GM21447 (cell line): ENCODE measurements around the gene TBC1D26.
"Not testable (repeated sequence)": the region's sequence is repeated elsewhere in the genome, so short reads cannot be mapped to it uniquely, and the experiment has no call there.

Source experiments
- ATAC-seq: cut with Tn5 transposase; IDR thresholded peaks from one replicate; pipeline ENCODE4 v1.9.1; 2021; ENCODE audit not compliant: unreplicated experiment

TBC1D26 gene

DNA sequence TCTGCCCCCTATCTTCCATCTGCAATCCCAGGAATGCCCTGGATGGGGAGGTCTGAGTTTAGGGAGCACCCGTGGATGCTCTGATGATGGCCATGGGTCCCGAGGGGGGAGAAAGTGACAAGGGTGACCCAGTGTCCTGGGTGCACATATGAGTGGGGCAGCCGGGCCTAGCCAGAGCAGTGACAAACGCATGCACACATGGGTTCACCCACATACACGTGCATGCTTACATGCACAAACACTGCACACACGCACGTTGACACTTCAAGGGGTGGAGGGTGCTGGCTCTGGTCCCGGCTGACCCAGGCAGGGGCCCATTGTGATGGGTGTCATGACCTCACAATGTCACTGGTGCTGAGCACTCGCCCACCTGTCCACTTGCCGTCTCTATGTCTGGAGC is at the start of gene TBC1D26:
TSS of gene TBC1D26 (plus strand) at position 384 of the 400 bp plus-strand sequence. CDS start 3,066 bp downstream, outside the sequence.
- not testable (repeated sequence) for ATAC-seq

DNA sequence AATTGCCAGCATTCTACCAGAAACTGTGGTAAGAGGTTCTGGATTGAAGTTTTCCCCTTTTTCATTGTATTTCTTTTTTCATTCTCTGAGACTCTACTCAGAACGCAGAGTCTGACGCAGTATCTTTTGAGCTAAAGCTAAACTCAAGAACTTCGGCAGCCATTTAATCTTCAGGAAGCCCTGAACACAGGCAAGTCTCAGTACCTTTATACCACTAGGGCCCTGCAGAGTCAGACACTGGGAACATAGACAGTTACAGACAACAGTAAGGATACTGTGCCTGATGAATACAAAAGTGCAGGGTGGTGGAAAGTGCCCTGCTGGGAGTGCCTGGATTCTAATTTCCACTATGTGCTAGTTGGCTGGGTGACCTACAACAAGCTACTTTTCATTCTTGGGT is 48.9 kb upstream of the TBC1D26 start:
- not testable (repeated sequence) for ATAC-seq

DNA sequence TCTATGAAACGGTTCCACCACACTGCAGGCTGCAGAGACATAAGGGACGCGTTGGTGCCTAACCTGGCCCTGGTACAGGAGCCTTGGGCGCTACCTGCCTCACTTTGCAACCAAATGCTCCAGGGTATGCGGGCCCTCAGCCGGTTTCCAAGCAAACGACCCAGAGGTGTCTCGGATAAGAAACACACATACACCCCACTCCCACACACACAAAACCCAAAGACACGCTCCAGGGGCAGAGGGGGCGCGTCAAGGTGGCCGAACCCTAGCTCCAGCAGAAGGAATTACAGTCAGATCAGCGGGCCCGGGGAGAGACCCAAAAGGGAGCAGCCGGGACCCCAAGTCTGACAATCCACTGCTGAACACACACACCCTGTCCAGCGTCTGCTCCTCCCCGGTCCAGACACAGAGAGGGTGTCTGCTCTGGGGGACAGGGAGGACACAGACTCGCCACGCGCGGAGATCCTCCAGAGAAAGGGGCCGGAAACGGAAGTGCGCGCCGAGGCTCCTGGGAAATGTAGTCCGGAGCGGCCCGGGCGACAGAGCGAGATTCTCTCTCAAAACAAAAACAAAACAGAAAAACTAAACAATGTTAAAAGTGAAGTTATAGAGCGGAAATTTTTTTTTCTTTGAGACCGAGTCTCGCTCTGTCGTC is 48.1 kb upstream of the TBC1D26 start, which contains the start of gene TRIM16:
TSS of gene TRIM16 (minus strand) at position 488 of the 655 bp plus-strand sequence. CDS start 32,702 bp downstream, outside the sequence.
- ATAC-seq = peak; percentile 91

DNA sequence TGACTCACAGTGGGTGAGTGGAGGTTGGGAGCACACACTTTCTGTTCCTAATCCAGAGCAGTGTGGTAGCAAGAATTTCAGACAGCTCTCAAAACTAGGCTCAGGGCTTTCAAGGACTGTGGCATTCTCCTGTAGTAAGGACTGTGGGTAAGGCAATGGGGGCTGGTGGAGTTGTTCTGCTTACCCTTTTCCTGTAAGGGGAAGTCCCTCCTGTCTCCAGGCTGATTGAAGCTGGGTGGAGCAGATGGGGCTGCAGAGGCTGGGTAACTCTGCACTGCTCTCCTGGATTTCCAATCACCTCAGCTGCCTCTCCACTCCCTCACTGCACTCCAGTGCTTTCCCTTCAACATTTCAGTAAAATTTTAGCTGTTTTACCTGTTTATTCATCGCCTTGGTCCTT is 44.6 kb upstream of the TBC1D26 start:
- not testable (repeated sequence) for ATAC-seq

DNA sequence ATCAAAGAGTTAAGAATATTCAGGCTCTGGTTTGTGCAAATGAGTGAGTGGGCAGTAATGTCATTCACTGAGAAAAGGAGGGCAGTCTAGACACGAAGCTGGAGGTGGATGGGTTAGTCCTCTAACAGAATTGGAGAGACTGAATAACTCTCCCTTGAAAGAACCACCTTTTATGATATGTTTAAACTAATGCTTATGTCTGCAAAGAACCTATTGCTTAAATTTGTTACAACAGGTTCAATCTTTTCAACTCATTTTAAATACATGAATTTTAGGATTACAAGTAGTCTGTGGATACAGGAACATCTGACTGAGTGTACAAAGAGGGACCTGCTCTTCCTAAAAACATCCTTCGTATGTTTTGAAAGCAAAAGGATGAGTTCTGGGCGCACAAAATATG is 33.1 kb upstream of the TBC1D26 start:
- not testable (repeated sequence) for ATAC-seq

DNA sequence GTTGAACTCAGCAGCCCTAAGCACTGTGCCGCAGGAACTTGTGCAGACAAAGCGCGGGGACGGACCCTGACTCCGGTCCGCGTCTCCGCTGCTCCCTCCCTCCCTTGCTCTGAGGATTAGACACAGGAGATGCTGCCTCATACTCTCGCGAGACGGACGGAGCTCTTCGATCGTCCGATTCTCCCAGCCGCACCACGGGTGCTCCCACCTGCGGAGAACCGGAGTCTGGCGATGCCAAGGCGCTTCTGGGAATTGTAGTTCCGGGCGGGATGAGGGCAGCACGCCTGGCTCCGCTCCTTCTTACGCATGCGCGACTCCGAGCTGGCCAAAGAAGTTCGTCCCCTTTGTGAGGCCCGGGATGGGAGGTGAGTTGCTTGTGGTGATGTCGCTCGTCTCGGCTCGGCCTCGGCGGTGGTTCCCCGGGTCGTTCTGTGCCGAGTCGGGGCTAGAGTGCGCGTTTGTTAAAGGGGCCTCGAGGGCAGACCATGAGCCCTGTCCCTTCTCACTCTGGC is 32.6 kb upstream of the TBC1D26 start, which contains the start of gene ZNF286A:
TSS of gene ZNF286A (plus strand) at position 340 of the 512 bp plus-strand sequence. CDS start 578 bp downstream, outside the sequence.
- peak; percentile 98 for ATAC-seq

DNA sequence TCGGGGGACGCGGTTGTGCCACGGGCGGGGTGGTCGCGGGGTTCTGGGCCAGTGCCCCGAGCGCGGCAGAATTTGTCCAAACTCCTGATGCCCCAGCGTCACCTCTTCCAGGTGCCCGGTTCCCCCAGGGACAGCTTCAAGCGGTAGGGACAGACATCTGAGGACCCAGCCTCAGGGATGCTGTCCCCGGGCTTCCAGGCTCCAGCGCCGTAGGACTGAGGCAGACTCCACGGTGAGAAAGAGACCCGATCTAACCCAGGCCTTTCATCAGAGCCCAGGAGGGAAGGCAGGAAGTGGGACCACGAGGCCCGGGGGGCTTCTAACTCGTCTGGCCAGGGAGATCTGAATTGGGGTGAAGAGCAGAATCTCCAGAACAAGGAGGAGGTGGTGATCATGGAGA is 32.1 kb upstream of the TBC1D26 start:
- not testable (repeated sequence) for ATAC-seq

DNA sequence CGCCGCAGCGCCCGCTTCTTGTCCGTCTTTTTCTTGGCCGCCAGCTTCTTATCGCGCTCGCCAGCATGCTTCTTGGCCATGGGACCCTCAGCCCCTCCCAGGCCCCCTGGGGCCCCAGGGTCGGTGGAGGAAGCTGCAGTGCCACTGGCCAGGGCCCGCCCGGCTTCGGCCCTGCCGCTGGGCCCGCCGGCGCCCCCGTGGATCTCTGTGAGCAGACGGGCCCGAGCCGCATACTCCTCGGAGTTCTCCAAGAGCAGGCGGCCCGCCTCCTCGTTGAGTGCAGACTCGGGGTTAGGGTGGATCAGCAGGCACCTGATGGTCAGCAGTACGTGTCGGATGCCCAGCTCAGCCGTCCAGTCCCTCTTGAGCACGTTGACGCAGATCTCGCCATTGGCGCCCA is 27.8 kb upstream of the TBC1D26 start:
- not testable (repeated sequence) for ATAC-seq

DNA sequence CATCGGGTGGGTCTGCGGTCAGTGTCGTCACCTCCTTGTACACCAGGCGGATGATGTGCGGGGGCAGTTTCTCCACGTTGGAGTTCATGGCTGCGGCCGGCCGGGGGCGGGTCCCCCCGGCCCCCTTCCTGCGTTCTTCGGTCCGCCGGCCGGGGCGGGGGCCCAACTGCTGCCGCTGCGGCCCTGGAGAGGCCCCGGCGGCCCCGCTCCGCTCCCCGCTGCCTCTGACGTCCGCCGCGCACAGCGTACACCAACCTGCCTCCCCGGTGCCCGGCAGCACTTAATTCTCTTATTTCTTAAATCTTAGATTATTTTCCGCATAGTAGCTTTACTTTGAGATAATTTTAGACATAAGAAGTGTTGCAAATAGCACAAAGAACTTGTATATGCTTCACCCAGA is 27.3 kb upstream of the TBC1D26 start:
- ATAC-seq = not testable (repeated sequence)

DNA sequence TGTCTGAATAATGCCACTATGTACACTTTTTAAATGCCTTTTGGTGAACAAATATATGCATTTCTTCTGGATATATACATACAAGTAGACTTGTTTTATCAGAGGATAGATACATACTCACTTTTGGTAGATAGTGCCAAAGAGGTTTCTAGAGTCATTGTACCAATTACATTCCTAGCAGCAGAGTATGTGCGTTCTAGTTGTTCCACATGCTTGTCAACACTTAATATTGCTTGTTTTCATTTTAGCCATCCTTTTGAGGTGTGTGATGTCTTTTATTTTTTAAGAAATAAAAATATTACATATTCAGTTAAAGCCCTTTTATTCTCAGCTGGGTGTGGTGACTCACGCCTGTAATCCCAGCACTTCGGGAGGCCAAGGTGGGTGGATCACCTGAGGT is 23.2 kb upstream of the TBC1D26 start:
- ATAC-seq = not testable (repeated sequence)

DNA sequence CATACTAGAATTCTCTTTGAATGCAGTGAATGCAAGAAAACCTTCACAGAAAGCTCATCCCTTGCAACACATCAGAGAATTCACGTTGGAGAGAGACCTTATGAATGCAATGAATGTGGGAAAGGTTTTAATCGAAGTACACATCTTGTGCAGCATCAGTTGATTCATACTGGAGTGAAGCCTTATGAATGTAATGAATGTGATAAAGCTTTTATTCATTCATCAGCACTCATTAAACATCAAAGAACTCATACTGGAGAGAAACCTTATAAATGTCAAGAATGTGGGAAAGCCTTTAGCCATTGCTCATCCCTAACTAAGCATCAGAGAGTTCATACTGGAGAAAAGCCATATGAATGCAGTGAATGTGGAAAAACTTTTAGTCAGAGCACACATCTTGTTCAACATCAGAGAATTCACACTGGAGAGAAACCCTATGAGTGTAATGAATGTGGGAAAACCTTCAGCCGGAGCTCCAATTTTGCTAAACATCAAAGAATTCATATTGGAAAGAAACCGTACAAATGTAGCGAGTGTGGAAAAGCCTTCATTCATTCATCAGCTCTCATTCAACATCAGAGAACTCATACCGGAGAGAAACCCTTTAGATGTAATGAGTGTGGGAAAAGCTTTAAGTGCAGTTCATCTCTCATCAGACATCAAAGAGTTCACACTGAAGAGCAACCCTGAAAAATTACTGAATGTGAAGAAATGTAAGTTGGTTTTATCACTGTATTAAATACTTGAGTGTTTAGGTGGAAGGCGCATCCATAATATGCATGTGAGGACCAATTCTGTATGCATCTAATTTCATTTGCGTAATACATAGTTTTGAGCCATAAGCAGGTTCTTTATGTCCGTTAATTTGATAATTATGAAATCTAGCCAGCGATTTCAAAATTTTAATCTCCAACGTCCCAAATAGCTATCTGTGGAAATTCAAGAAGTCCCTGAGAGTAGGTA is 15.2 kb upstream of the TBC1D26 start:
- not testable (repeated sequence) for ATAC-seq

DNA sequence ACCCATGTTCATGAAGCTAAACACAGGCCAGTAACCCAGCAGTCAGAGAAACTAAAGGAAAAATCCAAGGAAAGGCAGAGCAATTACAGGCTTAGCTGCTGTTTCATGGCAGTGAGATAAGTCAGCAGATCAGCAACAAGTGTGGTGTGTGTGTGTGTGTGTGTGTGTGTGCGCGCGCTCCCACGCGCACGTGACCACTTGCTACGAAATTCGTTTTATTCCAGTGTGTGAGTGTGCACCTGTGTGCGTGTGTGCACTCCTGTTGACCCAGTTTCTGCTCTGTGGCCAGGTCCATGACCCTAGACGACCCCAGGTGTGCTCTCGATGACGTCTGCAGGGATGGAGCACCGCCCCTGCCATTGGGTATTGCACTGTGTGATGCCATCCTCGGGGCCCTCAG is 1.5 kb upstream of the TBC1D26 start:
- ATAC-seq = not testable (repeated sequence)

DNA sequence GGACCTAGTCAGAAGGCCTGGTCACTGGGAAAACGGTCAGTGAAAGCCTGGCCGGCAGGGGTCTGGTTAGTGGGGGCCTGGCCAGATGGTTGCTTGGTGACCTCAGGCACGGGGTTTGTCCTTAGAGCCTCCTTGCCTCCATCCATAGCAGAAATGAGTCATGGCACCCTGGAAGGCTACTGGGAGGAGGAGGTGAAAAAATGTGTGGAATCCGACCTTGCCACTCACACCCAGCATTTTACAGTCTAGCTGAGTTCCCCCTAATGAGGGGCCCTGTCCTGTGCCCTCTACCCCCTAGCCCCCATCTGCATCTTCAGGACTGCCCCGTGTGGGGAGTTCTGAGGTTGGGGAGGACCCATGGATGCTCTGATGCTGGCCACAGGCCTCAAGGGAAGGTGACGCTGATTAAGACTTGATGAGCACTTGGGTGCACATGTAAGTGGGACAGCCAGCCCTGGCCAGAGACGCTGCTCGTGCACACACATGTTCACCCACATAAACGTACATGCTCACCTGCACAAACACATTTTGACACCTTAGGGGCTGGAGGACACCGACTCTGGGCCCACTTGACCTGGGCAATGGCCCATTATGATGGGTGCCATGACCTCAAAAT is 1.2 kb downstream of the TBC1D26 start:
- not testable (repeated sequence) for ATAC-seq

DNA sequence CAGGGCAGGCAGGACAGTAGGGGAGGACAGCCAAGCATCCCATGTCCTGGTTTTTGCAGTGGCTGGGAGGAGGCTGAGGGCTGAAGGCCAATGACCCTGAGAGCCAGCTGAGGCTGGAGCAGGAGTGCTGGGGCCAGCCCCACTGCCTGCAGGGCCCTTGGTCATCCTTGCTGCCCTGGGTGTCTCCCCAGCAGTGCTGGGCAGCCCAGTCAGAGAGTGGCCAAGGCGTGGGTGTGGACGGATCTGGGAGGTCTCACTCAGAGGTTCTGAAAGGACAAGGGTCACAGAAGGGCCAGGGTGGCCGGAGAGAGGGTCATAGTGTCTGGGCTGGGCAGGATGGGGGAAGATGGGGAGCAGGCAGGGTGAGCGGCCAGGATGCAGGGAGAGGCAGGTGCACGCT is 4.5 kb downstream of the TBC1D26 start:
- not testable (repeated sequence) for ATAC-seq

DNA sequence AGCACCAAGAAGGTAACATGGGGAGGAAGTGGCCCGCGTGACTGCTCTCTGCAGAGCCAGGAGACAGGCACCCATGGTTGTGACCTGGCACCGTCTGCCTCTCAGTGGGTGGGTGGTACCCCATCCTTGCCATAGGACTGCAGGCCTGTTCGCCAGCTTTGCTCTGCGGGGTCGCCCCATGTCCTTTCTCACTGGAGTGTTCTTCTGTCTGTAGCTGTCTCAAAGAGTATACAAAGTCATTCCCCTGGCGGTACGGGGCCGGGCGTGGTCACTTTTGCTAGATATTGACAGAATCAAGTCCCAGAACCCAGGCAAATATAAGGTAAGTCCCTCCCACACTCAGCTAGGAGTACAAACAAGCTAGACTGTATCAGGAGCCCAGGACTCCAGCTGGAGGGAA is 6.0 kb downstream of the TBC1D26 start:
- no peak for ATAC-seq

DNA sequence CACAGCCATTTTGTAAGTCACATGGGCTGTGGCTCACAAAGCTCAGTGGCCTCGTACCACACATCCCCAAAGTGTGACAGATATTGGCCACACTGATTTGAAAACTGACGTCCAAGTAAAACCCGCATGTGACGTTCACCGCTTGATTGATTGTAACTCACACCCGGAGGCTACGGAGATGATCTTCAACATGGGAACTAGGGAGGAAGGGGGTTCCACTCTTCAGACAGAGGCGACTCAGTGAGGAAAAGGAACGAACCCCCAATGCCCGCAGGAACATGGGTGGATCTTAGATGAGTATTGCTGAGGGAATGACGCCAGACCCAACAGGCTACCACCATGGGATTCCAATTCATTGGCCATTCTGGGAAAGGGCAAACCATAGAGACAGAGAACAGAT is 7.2 kb downstream of the TBC1D26 start:
- not testable (repeated sequence) for ATAC-seq

DNA sequence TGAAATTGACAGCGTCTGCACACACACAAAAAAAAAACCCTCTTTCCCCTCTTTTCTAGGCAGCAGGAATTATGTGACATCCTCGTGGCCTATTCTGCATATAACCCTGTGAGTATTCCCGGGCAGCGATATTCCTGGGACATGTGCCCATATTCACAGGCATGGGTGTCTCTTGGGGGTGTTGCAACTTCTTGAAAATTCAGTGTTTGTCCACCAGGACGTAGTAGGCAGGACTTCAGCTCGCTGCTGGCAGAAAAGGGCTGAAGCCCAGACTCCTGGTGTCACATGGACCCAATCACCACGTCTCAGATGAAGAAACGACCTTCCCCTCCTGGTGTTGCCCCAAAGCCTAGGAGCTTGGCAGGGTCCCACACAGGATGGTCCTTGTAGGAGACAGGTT is 8.0 kb downstream of the TBC1D26 start:
- ATAC-seq = not testable (repeated sequence)

DNA sequence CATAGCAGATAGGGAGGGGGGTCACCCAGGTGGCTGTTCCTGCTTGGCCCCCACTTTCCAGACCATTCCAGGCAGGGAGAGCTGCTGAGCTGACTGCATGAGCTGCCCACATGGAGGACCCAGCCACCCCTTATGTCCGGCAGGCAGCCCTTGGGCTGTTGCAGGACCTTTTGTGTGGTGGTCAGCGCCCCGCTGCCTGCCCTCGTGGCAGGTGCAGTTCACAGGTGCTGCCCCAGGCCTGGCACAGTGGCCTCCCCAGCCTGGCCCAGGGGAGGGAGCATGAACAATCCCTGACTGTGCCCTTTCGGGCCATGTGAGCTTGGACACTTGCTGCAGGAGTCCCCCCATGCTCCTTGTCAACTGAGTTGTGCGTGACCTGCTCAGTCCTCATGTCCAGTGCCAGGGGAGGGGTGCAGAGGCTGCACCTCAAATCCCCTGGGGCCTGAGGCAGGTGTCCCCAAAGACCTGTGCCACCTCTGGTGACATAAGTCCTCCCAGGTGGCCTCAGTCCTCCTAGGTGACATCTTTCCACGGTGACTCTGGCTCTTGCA is 8.6 kb downstream of the TBC1D26 start:
- ATAC-seq = no peak

DNA sequence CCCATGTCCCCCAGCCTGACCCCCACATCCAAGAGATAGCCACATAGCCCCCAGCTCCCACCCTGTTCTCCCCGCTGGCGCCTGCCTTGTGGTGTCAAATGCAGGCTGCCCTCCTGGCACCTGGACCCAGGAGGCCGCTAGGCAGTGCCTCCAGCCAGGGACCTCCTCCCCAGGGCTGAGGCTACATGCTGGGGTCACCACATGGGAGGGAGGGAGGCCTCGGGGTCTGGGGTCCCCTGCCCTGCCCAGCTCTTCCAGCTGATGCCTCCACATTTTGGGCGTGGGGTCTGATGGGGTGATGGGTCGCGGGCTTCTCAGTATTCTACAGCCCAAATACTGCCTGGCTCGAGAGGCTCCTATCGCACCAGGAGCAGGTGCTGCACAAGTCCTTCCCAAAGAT is 9.5 kb downstream of the TBC1D26 start:
- ATAC-seq = no peak

DNA sequence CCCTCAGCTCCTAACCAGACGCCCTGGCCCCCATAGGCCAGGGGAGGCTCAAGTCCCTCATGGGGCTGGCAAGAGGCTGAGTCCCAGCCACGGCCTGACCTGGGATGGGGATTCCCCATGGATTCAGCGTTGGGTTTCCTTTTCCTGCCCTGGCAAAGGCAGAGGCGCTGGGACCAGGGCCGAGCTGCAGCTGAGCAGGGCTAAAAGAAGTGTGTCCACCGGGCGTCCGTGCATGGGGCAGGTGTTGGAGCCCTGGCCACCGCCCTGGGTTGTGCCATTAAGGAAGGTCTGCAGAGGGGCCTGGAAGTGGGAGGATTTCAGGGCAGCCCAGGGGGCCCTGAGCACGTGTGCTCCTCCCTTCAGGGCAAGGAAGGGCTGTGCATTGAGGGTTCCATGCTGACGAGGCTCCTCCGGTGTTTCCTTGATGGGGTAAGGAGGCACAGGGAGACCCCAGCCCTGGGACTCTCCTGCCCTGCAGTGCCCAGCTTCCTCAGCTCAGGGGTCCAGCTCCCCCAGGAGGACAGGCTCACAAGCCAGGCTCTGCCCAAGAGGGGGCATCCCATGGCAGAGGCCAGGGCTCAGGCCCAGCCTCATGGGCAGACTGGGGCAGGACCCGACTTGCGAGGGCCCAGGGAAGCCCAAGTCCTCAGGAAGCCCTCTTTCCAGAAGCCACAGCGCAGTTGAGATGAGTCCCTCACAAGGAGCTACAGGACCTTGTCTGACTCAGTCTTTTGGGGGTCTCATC is 10.1 kb downstream of the TBC1D26 start:
- no peak for ATAC-seq
